NT2/D1 (cell line): Measurements from ENCODE around the gene RASSF1.

Experiments
- DNase-seq: peaks from one replicate; pipeline ENCODE4 v3.0.0-alpha.2; 2011; ENCODE audit warnings: low read depth, low spot score
- H3K27me3 ChIP-seq: 2 replicates; pipeline ENCODE4 v1.6.0; 2011; ENCODE audit warnings: mild to moderate bottlenecking; ENCODE audit not compliant: insufficient read length, insufficient read depth
- H3K36me3 ChIP-seq: 2 replicates; pipeline ENCODE4 v1.6.1; 2011; ENCODE audit warnings: mild to moderate bottlenecking, low read length, mixed read lengths; ENCODE audit not compliant: insufficient read depth, insufficient read length
- H3K4me1 ChIP-seq: 2 replicates; pipeline ENCODE4 v1.5.1; 2011; ENCODE audit not compliant: insufficient read depth, insufficient read length
- H3K4me3 ChIP-seq: 2 replicates; pipeline ENCODE4 v1.5.1; 2011; ENCODE audit warnings: low read depth; ENCODE audit not compliant: insufficient read length
- H3K9ac ChIP-seq: 2 replicates; pipeline ENCODE4 v1.6.0; 2011; ENCODE audit warnings: low read depth; ENCODE audit not compliant: insufficient read length
- H3K9me3 ChIP-seq: 2 replicates; pipeline ENCODE4 v1.5.1; 2011; ENCODE audit warnings: mild to moderate bottlenecking, low read length; ENCODE audit not compliant: insufficient read depth
- SUZ12 ChIP-seq: IDR thresholded peaks from 2 replicates; pipeline ENCODE4 v1.6.1; 2011; ENCODE audit not compliant: insufficient read length, insufficient read depth; ENCODE audit errors: extremely low read depth
- YY1 ChIP-seq: IDR thresholded peaks from 2 replicates; pipeline ENCODE4 v1.6.1; 2011; ENCODE audit not compliant: insufficient read length, insufficient read depth
- ZNF274 ChIP-seq: IDR thresholded peaks from 2 replicates; pipeline ENCODE4 v1.6.1; 2011; ENCODE audit warnings: mild to moderate bottlenecking, low read depth, low read length

RASSF1 gene

GRCh38 chr3:50365080-50365841 is 24.6 kb upstream of the RASSF1 start:
- peak; percentile 68 for DNase-seq
- Histone ChIP-seq H3K36me3 (no peaks in the 10 kb centered on the region), H3K9me3 (no peaks in the 10 kb centered on the region), H3K27me3 (peaks cover 18% of the 10 kb centered on the region), H3K4me3 (peak overlapping the region; percentile 59), H3K9ac (peak overlapping the region; percentile 79), H3K4me1 (peaks cover 13% of the 10 kb centered on the region)
- TF ChIP-seq ZNF274 (no peak), YY1 (no peak), SUZ12 (no peak)

GRCh38 chr3:50364573-50365079 is 24.0 kb upstream of the RASSF1 start:
- Histone ChIP-seq H3K9ac (peak overlapping the region; percentile 84), H3K9me3 (no peaks in the 10 kb centered on the region), H3K4me1 (peaks cover 18% of the 10 kb centered on the region), H3K4me3 (peak overlapping the region; percentile 59), H3K36me3 (no peaks in the 10 kb centered on the region), H3K27me3 (peaks cover 21% of the 10 kb centered on the region)
- TF ChIP-seq YY1 (no peak), ZNF274 (no peak), SUZ12 (no peak)
- DNase-seq = no peak

- Histone ChIP-seq H3K9me3 (no peaks in the 10 kb centered on the region), H3K4me1 (peaks cover 31% of the 10 kb centered on the region), H3K27me3 (peaks cover 17% of the 10 kb centered on the region), H3K36me3 (peaks cover 41% of the 10 kb centered on the region), H3K9ac (peak overlapping the region; percentile 76), H3K4me3 (peak overlapping the region; percentile 92)
- no peak for DNase-seq
- TF ChIP-seq SUZ12 = no peak
These were observed 19.1 kb upstream of the RASSF1 start for GRCh38 chr3:50359760-50360110.

GRCh38 chr3:50358911-50359759 is 18.5 kb upstream of the RASSF1 start, which contains the start of gene TMEM115:
Gene TMEM115, minus strand, starts transcription at chr3:50359521. Its CDS starts 458 bp downstream, at chr3:50359063.
- peak; percentile 98 for DNase-seq
- TF ChIP-seq YY1 (no peak), ZNF274 (no peak), SUZ12 (no peak)
- H3K27me3 ChIP-seq = peaks cover 11% of the 10 kb centered on the region

GRCh38 chr3:50358355-50358910 is 17.8 kb upstream of the RASSF1 start:
- peak overlapping the region; percentile 98 for H3K9ac ChIP-seq
- no peak for DNase-seq
- peaks cover 6% of the 10 kb centered on the region for H3K27me3 ChIP-seq
- no peaks in the 10 kb centered on the region for H3K9me3 ChIP-seq
- peaks cover 54% of the 10 kb centered on the region for H3K36me3 ChIP-seq
- TF ChIP-seq YY1 = no peak
- TF ChIP-seq SUZ12 = no peak
- TF ChIP-seq ZNF274 = no peak
- peaks cover 25% of the 10 kb centered on the region for H3K4me1 ChIP-seq
- peak overlapping the region; percentile 92 for H3K4me3 ChIP-seq

More at GRCh38 chr3:50358911-50359759, 18.5 kb upstream of the RASSF1 start, which contains the start of gene TMEM115:
- peak within 1 kb of the TSS; percentile 92 for H3K4me3 ChIP-seq
- H3K9ac ChIP-seq = peak within 1 kb of the TSS; percentile 98
- peaks cover 47% of the 10 kb centered on the region for H3K36me3 ChIP-seq
- H3K9me3 ChIP-seq = no peaks in the 10 kb centered on the region
- peaks cover 25% of the 10 kb centered on the region for H3K4me1 ChIP-seq

- peak overlapping the region; percentile 63 for H3K9ac ChIP-seq
- peaks cover 61% of the 10 kb centered on the region for H3K36me3 ChIP-seq
- H3K4me1 ChIP-seq = peaks cover 25% of the 10 kb centered on the region
- no peak for DNase-seq
- peaks cover 3% of the 10 kb centered on the region for H3K27me3 ChIP-seq
- no peak for TF ChIP-seq YY1
- TF ChIP-seq SUZ12 = no peak
- no peak for TF ChIP-seq ZNF274
- peak overlapping the region; percentile 92 for H3K4me3 ChIP-seq
- no peaks in the 10 kb centered on the region for H3K9me3 ChIP-seq
These were observed 16.8 kb upstream of the RASSF1 start for GRCh38 chr3:50357481-50357880.

GRCh38 chr3:50356553-50356952 is 15.9 kb upstream of the RASSF1 start:
- TF ChIP-seq YY1 = no peak
- no peak for TF ChIP-seq ZNF274
- no peak for TF ChIP-seq SUZ12
- Histone ChIP-seq H3K36me3 (peaks cover 65% of the 10 kb centered on the region), H3K9ac (no peak overlapping the region), H3K27me3 (peaks cover 3% of the 10 kb centered on the region), H3K4me3 (no peak overlapping the region), H3K4me1 (peaks cover 25% of the 10 kb centered on the region), H3K9me3 (no peaks in the 10 kb centered on the region)
- no peak for DNase-seq
